COR-L47 (cell line): Measurements from ENCODE around the gene NSMF.
A peak's percentile ranks its signal among the peaks of the same experiment; 100 is the strongest.

Experiments used
- DNase-seq: peaks from one replicate; lab custom pipeline; 2025; lab: John Stamatoyannopoulos, UW

The NSMF gene

DNA sequence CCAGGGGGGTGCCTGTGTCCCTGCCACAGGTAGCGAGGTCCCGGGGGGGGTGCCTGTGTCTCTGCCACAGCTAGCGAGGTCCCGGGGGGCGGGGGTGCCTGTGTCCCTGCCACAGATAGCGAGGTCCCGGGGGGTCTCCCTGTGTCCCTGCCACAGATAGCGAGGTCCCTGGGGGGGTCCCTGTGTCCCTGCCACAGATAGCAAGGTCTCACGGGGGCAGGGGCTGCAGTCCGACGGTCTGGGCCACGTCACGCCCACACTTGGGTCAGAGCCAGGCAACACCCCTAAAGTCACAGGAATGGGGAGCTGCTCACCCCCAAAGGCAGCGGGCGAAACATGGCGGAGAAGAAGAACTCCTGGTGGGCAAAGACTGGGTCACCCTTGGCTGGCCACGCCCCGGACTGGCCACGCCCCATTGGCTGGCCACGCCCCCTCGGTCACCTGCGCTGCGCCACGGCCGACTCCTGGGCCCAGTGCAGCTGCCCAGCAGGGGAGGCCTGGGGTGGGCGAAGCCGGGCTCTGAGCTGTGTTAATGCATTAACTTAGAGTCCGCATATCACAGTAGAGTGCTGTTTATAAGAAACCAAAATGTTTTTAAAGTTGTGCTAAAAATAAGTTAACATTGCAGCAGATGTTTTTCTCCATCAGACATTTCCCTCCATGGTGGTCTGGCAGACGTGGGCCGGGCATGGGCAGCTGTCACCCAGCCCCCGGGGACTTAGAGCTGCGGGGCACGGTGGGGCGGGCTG, 29.0 kb downstream of the NSMF start:
- no peak for DNase-seq

- DNase-seq, result no peak
Observed at GRCh38 chr9:137429546-137429890, 29.6 kb downstream of the NSMF start.

DNA sequence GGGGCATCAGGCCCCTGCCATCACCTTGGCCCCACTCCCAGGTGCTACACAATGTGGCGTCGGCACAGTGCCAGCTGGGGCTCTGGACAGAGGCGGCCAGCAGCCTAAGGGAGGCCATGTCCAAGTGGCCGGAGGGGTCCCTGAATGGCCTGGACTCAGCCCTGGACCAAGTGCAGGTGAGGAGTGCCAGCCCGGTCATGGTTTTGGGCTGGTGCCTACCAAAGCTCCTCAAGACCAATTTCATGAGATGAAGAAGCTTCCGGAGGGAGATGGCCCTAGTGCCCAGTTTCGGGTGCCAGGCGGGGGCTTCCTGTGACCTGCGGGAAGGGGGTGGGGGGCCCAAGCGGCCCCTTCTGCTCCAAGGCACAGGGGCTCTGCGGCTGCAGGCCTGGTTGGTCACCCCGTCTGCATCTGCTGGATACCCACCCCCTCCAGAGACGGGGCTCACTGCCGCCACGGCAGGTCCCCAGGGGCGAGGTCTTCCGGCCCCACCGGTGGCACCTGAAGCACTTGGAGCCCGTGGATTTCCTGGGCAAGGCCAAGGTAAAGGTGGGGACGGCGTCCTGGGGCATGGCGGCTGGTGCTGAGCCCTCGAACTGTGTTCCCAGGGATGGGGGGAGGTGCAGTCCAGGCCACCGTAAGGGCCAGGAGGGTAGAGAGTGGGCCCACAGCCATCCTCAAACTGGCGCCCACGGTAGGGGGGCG, 30.1 kb downstream of the NSMF start:
- DNase-seq, result peak; percentile 26

- DNase-seq, result no peak
Observed at GRCh38 chr9:137428311-137428630, 30.9 kb downstream of the NSMF start.

DNA sequence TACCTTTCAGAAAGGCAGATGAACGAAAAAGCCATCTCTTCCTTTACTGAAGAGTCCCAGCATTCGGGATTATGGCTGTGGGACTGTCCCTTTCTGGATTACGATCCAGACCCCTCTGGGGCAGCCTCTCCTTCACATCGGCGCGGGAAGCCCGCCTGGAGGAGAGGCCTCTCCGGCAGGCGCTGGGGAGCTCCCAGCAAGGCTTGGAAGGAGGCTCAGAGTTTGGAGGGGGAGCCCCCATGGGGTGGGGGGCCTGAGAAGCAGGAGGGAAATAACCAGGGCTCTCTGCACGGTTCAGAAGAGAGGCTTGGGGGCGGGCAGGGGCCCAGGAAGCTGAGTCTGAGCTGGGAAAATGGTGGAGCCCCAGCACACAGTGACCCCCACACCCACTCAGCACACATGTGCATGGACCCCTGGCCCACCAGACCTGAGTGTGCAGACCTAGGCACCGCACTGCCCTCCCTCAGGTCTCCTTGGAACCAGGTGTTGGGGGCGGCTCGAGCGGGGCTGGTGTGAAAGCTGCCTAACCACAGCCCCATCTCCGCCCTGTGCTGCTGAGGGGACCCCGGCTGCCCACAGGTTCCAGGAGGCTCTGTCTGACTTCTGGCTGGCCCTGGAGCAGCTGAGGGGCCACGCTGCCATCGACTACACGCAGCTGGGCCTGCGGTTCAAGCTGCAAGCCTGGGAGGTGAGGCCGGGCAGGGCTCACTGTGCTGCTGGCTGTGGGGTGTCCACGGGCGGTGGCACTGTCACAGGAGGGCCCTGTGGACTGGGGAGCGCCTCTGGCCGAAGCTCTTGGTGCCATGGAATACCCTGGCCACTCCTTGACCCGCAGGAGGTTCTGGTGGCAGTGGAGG, 31.5 kb downstream of the NSMF start:
- DNase-seq, result no peak

DNA sequence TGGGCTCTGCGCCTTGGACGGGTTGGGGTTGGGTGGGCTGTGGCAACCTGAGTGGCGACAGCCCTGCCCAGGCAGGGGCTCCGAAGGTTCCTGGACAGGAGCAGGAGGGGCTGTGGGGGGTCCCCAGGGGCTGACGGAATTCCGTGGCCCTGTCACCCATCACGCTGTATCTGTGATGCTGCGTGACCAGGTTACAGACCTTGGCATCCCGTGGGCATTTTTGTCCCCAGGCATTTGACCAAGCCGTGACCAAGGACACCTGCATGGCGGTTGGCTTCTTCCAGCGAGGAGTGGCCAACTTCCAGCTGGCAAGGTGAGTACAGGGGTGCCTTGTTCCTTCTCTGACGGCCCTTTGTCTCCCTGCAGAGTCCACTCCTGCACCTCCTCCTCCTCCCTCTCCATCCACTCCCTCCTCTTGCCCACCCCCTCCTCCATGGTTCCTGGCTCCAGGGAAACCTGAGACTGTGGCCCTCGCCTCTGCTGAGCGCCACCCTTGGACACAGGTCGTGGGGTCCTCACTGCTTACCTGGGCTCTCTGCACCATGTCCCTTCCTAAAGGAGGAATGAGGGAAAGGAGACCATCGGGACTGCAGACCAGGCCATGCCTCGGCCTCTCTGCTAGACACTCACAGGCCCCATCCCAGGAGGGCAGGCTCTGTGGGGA, 33.0 kb downstream of the NSMF start:
- no peak for DNase-seq

DNA sequence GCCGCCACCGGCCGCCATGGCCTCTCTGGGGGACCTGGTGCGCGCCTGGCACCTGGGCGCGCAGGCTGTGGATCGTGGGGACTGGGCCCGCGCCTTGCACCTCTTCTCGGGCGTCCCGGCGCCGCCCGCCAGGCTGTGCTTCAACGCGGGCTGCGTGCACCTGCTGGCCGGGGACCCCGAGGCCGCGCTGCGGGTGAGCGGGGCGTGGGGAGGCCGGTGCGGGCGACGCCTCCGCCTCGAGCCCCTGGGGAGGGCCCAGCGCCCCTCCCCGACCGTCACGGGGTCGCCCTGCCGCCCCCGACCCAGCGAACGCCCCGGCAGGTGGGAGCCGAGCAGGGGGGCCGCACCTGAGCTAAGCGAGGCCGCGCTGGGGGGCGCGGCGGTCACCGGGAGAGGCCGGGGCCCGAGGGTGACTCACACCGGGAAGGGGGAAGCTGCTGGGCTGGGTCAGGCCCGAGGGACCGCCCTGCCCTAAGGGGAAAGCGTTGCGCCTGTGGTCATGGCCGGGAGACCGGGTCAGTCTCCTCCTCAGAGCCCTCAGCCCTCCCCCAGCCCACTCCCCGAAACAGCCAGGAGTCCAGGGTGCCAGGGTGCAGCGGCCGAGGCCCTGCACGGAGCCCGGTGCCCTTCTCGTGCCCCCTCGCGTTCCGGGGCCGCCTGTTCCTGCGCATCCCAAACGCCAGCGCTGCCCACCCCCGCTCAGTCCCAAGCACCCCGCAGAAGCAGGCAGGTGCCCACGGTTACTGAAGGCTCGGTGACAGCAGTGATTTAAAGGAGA, 35.4 kb downstream of the NSMF start:
- DNase-seq, result no peak

DNA sequence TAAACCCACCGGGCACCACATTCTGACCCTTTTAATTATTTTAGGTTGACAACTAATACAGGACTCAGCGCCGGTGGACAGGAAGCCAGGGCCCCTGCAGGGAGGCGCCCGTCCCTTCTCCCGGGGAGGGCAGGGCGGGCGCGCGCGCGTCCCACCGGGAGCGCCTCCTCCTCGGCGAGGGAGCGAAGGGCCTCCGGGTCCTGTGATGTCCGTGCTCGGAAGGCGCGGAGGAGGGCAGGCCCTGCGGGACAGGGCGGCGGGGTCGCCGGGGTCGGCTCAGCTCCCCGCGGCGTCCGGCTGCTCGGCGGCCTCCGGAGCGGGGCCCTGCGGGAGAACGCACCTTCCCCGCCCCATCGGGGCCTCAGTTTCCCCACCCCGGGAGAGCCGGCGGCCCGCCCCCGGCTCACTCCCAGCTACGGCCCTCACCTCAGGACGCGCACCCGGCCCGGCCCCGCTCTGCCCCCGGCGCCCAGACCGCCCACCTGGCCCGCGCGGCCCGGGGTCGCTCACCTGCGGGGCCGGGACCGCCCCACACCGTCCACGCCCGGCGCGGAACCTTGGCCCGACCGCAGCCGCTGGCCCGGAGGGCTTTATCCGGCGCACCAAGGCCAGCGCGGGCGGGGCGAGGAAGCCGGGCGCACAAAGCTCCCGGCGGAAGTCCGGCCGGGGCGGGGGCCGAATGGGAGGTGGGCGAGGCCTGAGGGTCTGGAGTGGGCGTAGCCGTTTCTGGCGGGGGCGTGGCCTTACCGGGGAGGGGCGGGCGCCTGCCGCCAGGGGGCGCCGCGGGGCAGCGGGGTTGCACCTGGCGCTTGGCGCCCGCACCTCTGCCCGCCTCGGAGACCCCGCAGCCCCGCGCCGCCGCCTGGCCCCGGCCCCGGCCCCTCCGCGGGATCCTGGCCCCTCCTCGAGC, 36.3 kb downstream of the NSMF start, which contains the start of the genes EXD3 and NOXA1:
EXD3 (minus strand) TSS at position 559 of the 910 bp plus-strand sequence. CDS start 27,805 bp downstream, outside the sequence.
NOXA1 (plus strand) TSS at position 790 of the 910 bp plus-strand sequence. CDS start 137 bp downstream, outside the sequence.
- peak; percentile 96 for DNase-seq

GRCh38 chr9:137421838-137422603, 37.1 kb downstream of the NSMF start:
- no peak for DNase-seq

DNA sequence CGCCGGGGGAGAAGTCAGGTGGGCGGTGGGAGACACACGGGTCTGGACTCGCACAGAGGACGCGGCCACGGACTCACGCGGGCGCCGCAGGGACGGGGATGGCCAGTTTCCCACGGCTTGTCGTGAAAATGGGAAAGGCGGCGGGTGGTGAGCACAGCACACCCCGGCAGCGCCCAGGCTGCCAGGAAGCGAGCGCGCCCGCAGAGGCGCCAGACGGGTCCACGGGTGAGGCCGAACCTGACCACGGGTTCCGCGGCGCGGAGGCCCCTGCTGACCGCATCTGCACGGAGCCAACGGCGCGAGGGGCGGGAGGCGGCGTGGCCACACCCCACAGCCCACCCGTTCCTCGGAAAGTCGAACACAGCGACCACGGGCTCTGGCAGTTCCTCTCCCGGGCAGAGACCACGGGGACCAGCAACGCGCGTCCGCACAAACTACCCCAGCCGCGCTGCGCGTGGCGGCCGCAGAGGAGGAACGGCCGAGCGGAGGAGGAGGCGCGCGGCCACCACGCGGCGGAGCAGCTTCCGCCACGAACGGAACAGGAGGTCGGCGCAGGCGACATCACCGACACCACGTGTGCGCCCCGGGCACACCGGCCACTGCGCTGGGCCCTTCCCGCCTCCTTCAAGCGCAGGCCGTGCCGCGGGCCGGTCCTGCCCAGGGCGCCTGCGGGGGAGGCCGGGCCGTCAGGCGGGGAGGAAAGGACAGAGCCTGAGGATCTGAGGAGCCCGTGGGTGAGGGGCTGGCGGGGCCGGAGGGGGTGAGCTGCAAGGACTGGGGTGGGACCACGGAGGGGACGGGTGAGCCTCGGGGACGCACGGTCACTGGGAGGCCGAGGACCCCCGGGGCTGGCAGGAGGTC, 41.7 kb downstream of the NSMF start:
- DNase-seq, result no peak

- no peak for DNase-seq
Observed at GRCh38 chr9:137416563-137417151, 42.5 kb downstream of the NSMF start.

DNA sequence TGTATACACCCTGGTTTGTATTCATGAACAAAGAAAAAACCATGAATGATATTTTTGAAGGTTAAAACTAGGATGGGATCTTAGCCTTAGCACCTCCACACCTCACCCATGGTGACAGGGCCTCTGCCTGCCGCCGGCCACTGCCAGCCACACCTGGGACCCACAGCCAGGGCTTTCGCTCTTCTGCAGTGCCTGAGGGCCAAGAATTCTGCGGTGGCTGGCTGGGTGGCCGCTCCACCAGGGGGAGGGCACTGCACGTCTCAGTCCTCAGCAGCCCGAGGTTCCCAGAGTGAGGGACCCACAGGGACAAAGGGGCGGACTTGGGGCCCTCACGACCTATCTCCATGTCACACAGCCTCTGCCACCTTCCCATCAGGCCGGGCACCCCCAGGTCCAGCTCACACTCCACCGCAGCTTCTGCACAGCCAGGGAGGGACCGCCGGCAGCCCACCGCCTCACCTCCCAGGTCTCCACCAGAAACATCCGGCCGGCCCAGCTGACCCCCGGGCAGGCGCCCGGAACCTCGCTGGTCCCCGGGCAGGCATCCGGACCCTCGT, 43.0 kb downstream of the NSMF start:
- no peak for DNase-seq

GRCh38 chr9:137415451-137415850, 43.7 kb downstream of the NSMF start:
- no peak for DNase-seq

DNA sequence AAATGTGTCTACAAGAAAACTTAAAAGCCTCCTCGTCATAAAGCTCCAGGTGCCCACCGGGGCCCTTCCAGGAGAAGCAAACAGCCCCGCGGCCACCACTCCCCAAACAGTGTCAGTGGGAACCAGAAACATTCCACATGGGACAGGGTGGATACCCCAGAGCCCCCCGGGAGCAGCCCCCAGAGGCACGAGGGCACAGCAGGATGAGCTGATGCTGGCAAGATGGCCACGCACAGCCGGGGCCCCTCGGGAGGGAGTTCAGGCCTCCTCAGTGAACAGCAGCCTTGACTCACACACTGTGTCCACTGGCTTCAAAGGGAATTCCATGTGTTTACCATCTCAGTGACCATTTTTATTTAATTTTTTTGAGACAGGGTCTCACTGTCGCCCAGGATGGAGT, 46.7 kb downstream of the NSMF start:
- no peak for DNase-seq

DNA sequence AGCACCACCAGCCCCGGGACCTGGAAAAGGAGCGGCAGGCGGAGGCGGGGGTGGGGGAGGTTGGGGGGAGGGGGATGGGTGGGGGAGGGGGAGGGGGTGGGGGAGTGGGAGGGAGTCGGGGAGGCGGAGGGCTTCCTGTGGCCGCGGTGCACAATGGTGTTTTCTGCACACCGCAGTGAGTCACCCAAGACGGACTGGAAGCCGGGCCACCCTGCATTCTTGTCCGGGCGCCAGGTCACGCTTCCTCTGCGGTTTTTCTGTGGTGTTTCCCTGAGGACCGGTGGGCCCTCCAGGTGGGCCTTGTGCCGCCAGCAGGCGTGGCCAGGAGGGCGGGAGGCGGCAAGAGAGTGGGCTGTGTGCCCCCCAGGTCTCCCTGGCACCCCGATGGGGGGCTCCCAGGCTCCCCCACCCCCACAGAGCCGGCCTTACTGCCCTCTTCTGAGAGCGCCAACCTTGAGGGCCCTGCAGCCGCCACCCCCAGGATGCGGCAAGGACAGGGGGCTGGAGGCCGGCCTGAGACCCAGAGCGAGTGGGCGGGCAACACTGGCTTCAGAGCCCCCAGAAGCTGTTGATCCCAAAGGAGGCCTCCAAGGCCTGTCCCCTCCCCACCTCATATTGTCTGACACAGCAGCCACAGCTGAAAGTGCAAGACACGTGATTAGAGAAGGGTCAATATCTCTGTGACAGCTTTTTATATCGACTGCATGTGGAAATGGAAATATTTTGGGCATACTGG, 47.3 kb downstream of the NSMF start:
- no peak for DNase-seq

GRCh38 chr9:137411260-137411644, 47.9 kb downstream of the NSMF start:
- DNase-seq, result no peak

DNA sequence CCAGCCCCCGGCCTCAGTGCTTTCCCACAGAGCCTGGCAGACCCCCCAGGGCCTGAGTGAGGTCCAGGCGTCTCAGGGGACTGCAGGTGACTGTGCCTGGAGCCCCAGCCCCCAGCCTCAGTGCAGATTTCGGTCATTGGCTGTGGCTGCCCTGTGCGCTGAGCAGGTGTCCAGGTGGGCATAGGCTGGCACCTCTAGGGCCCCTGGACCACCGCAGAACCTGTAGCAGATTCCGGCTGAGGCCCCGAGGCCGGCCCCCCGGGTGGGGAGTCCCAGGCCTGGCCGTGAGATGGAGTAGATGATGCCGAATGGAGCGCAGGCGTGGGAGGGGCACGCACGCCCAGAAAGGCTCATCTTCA, 48.3 kb downstream of the NSMF start:
- DNase-seq, result no peak
